ENCODE results near the gene TRPM2. TPM values are rescaled to one million over a fixed set of nuclear protein-coding genes. Genes with fewer than 3 reads are reported as not detected.

Gene TRPM2
- total RNA-seq, 1 donor, result 0.36 TPM

DNA sequence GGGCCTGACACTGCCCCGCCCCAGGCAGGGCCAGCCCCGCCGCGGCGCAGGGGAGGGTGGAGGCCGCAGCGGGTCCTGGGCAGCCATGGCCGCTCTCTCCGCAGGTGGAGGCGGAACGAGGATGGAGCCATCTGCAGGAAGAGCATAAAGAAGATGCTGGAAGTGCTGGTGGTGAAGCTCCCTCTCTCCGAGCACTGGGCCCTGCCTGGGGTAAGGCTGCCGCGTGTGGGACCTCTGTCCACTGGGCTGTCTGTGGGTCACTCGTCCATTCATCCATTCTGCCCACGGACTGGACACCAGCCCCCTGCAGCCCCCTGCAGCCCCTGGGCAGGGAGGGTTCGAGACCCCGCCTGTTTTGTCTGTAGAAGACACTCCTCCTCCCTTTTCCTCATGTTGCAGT lies 83.5 kb downstream of the TRPM2 start:
- Histone ChIP-seq H3K36me3 (ENCODE audit: insufficient read depth, low read length) (no peaks in the 10 kb centered on the region), H3K4me3 (ENCODE audit: insufficient read depth, low read length) (no peak overlapping the region), H3K4me2 (ENCODE audit: insufficient read depth, low read length) (no peak overlapping the region), H3K27ac (ENCODE audit: low read depth, low read length) (no peak overlapping the region), H4K20me1 (ENCODE audit: insufficient read depth, low read length) (no peaks in the 10 kb centered on the region), H3K9me3 (ENCODE audit: low read depth, low read length) (no peaks in the 10 kb centered on the region), H2AFZ (ENCODE audit: low read length) (no peak overlapping the region), H3K27me3 (ENCODE audit: insufficient read depth, low read length) (no peaks in the 10 kb centered on the region), H3K4me1 (ENCODE audit: insufficient read depth, low read length) (no peaks in the 10 kb centered on the region), H3K79me2 (ENCODE audit: insufficient read depth, low read length) (no peaks in the 10 kb centered on the region)
- DNase-seq (ENCODE audit: insufficient read length, low spot score, missing footprints), result no peak
- TF ChIP-seq, protein P1, sequence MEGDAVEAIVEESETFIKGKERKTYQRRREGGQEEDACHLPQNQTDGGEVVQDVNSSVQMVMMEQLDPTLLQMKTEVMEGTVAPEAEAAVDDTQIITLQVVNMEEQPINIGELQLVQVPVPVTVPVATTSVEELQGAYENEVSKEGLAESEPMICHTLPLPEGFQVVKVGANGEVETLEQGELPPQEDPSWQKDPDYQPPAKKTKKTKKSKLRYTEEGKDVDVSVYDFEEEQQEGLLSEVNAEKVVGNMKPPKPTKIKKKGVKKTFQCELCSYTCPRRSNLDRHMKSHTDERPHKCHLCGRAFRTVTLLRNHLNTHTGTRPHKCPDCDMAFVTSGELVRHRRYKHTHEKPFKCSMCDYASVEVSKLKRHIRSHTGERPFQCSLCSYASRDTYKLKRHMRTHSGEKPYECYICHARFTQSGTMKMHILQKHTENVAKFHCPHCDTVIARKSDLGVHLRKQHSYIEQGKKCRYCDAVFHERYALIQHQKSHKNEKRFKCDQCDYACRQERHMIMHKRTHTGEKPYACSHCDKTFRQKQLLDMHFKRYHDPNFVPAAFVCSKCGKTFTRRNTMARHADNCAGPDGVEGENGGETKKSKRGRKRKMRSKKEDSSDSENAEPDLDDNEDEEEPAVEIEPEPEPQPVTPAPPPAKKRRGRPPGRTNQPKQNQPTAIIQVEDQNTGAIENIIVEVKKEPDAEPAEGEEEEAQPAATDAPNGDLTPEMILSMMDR (IDR thresholded peaks at IDR 0.05; ENCODE audit: extremely low read depth, low read depth, low read length), result no peak

DNA sequence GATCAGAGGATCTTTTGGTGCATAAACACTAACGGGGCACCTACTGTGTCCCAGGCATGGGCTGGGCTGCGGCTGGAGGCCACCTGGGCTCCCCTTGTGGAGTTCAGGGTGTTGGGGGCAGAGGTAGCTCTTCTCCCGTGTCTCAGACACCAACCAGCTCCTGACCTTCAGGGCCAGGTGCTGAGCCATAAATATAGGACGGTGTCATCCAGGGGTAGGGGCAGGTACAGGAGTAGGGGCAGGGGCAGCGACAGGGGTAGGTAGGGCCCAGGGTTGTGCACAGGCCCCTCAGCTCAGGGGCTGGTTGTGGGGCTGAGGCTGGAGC lies 83.9 kb downstream of the TRPM2 start:
- Histone ChIP-seq H3K36me3 (ENCODE audit: insufficient read depth, low read length) (no peaks in the 10 kb centered on the region), H3K79me2 (ENCODE audit: insufficient read depth, low read length) (no peaks in the 10 kb centered on the region), H3K4me1 (ENCODE audit: insufficient read depth, low read length) (no peaks in the 10 kb centered on the region), H3K27ac (ENCODE audit: low read depth, low read length) (no peak overlapping the region), H3K27me3 (ENCODE audit: insufficient read depth, low read length) (no peaks in the 10 kb centered on the region), H4K20me1 (ENCODE audit: insufficient read depth, low read length) (no peaks in the 10 kb centered on the region), H2AFZ (ENCODE audit: low read length) (no peak overlapping the region), H3K4me3 (ENCODE audit: insufficient read depth, low read length) (no peak overlapping the region), H3K9me3 (ENCODE audit: low read depth, low read length) (no peaks in the 10 kb centered on the region), H3K4me2 (ENCODE audit: insufficient read depth, low read length) (no peak overlapping the region)
- TF ChIP-seq, protein P1 (IDR thresholded peaks at IDR 0.05; ENCODE audit: extremely low read depth, low read depth, low read length), result no peak
- DNase-seq (ENCODE audit: insufficient read length, low spot score, missing footprints), result no peak

DNA sequence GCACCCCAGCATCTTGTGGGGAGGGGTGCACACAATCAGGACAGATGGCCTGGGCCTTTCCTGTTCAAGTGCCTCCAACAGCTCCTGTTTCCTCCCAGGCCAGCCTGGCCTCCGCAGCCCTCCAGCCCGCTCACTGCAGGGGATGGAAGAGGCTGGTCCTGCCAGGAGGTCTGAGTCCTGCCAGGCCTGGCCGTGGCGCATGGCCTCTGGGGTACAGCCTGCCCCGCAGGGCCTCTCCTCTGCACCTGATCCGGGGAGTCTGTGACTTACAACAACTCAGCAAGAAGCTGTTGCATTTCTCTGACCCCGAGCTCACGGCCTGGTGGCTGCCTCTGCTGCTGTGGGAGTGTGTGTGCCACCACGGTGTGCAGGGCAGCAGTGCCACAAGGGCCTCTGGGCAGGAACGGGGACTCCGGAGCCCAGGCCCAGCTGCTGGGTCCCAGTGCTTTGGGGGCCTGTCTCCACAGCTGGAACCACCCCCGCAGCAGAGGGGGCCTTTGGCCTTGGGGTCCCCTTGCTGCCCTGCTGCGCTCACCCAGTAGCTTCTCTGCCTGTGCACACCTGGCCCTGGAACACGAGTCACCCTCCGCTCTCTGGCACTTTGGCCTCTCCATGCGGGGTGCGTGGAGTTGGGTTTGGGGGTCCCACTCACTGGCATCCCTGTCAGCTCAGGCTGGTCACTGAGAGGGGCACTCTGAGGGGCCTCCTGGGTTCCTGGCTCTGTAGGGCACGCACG lies 84.4 kb downstream of the TRPM2 start:
- Histone ChIP-seq H3K27ac (ENCODE audit: low read depth, low read length) (no peak overlapping the region), H3K4me1 (ENCODE audit: insufficient read depth, low read length) (no peaks in the 10 kb centered on the region), H3K4me2 (ENCODE audit: insufficient read depth, low read length) (no peak overlapping the region), H3K4me3 (ENCODE audit: insufficient read depth, low read length) (no peak overlapping the region), H3K79me2 (ENCODE audit: insufficient read depth, low read length) (no peaks in the 10 kb centered on the region), H2AFZ (ENCODE audit: low read length) (no peak overlapping the region), H3K27me3 (ENCODE audit: insufficient read depth, low read length) (no peaks in the 10 kb centered on the region), H3K9me3 (ENCODE audit: low read depth, low read length) (no peaks in the 10 kb centered on the region), H4K20me1 (ENCODE audit: insufficient read depth, low read length) (no peaks in the 10 kb centered on the region), H3K36me3 (ENCODE audit: insufficient read depth, low read length) (no peaks in the 10 kb centered on the region)
- TF ChIP-seq, protein P1 (IDR thresholded peaks at IDR 0.05; ENCODE audit: extremely low read depth, low read depth, low read length), result no peak
- DNase-seq (ENCODE audit: insufficient read length, low spot score, missing footprints), result peak; percentile 71

DNA sequence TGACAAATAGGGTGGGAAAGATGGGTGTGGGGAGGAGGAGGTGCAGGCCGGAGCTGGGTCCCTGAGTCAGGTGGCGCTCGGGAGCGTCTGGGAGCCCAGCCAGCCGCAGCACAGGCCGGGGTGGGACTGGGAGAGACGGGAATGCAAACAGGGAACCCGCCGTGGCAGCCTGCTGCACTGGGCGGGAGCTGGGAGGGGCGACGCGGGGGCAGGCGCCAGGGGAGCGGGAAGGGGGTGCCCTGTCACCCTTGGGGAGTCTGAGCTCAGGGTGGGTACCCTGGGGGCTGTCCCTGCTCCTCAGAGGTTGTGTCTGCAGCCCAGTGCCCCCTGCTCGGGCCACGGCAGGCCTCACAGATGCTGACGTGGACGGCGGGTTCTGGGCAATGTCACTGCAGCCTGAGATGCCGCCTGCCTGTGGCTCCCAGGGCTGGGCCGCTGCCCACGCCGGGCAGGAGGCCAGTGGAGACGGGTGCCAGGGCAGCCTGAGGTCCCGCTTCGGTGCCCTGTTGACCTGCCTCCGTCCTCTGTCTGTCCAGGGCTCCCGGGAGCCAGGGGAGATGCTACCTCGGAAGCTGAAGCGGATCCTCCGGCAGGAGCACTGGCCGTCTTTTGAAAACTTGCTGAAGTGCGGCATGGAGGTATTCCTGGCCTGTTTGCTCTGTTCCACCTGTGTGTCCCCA lies 85.2 kb downstream of the TRPM2 start:
- Histone ChIP-seq H3K4me2 (ENCODE audit: insufficient read depth, low read length) (no peak overlapping the region), H3K4me3 (ENCODE audit: insufficient read depth, low read length) (no peak overlapping the region), H3K27ac (ENCODE audit: low read depth, low read length) (no peak overlapping the region), H3K9me3 (ENCODE audit: low read depth, low read length) (no peaks in the 10 kb centered on the region), H2AFZ (ENCODE audit: low read length) (no peak overlapping the region), H3K79me2 (ENCODE audit: insufficient read depth, low read length) (no peaks in the 10 kb centered on the region), H3K4me1 (ENCODE audit: insufficient read depth, low read length) (no peaks in the 10 kb centered on the region), H3K36me3 (ENCODE audit: insufficient read depth, low read length) (no peaks in the 10 kb centered on the region), H3K27me3 (ENCODE audit: insufficient read depth, low read length) (no peaks in the 10 kb centered on the region), H4K20me1 (ENCODE audit: insufficient read depth, low read length) (no peaks in the 10 kb centered on the region)
- DNase-seq (ENCODE audit: insufficient read length, low spot score, missing footprints), result peak; percentile 80
- TF ChIP-seq, protein P1 (IDR thresholded peaks at IDR 0.05; ENCODE audit: extremely low read depth, low read depth, low read length), result no peak

Data from osteoblast (primary cell).